Testis (tissue), 3 donors: ENCODE data around the gene KLHL29. TPM values are rescaled to one million over a fixed set of nuclear protein-coding genes. Genes with fewer than 3 reads are reported as not detected.

ENCODE experiments used
- DNase-seq: peaks from one replicate; pipeline ENCODE4 v3.0.0-alpha.2; 2019
- H3K27ac ChIP-seq, 2 donors: fragments of 200-600 bp; sonication (generic); one replicate each; pipeline ENCODE4 v1.5.1; 2019
- H3K27me3 ChIP-seq: fragments of 200-600 bp; sonication (generic); one replicate; pipeline ENCODE4 v1.5.1; 2019
- H3K36me3 ChIP-seq: fragments of 200-600 bp; sonication (generic); one replicate; pipeline ENCODE4 v1.5.1; 2017; ENCODE audit warnings: low read depth; ENCODE audit errors: missing control alignments
- H3K4me1 ChIP-seq: fragments of 200-600 bp; sonication (generic); one replicate; pipeline ENCODE4 v1.5.1; 2019
- H3K4me3 ChIP-seq, 2 donors: fragments of 200-600 bp; sonication (generic); one replicate each; pipeline ENCODE4 v1.5.1; 2017 to 2019
- H3K9me3 ChIP-seq: fragments of 200-600 bp; sonication (generic); one replicate; pipeline ENCODE4 v1.5.1; 2017
- POLR2A ChIP-seq: fragments of 450-650 bp; IDR thresholded peaks from one replicate; pipeline ENCODE4 v1.6.1; 2017; ENCODE audit warnings: antibody characterized with exemption, mild to moderate bottlenecking, moderate library complexity
- WGBS, 2 donors: methylation state at CpG; one replicate each; pipeline ENCODE4 v1.1.5; 2018; 5-methylcytosine and 5-hydroxymethylcytosine counted together
- intact Hi-C: fragments of 100-400 bp; cut with DNase I; formaldehyde crosslinking; loops from one replicate; pipeline ENCODE4 v1.15.1; 2023; ENCODE audit warnings: low total_unique reads
- polyA plus RNA-seq: library from polyadenylated mRNA; stranded (reverse); fragments of 350-450 nt; fragmentation: Illumina TruSeq; extraction: RNeasy Lipid Tissue Mini Kit (QIAGEN cat#74804); gene quantifications from one replicate; pipeline ENCODE4 v1.2.3, GENCODE V29; 2014; ENCODE audit warnings: low read depth, low replicate concordance; ENCODE audit not compliant: insufficient read depth
- total RNA-seq, 2 donors: library from RNA; depleted of rRNA; stranded (reverse); fragments of >200 nt; gene quantifications; one replicate each; pipeline ENCODE4 v1.2.3, GENCODE V29; 2016
- TF ChIP-seq, protein P1 (sequence below), 3 experiments: fragments of 450-650 bp in 2 of 3; fragments of 200-600 bp in 1 of 3; sonication (generic) in 1 of 3; IDR thresholded peaks; one replicate each; pipeline ENCODE4 v1.5.1; 2016 to 2019; ENCODE audit warnings: antibody characterized with exemption in 3 of 3, mild to moderate bottlenecking in 2 of 3, moderate library complexity in 1 of 3

KLHL29 gene
- total and polyA plus RNA-seq, 3 donors from 2014 or later = 3.3 to 10.9 (median 7.9) TPM

DNA sequence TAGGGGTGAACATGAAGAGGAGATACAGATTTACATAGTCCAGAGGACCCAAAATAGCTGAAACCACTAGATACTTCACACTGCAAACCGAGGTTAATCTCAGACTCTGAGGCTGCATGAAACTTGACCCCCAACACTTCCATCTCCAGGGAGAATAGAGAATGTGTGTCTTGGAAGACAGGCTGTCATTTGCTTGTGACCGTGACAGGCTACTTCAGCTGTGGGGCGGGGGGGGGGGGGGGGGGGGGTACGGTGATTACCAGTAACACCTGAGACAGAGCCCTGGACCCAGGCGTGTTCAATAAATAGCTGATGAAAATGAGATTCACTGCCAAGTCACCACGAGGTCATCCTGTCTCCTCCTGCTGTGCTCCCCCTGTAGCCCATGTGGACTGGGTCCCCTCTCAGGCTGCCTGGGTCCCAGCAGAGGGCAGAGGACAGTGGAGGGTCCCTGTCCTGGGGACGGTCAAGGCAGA is 5.7 kb upstream of the KLHL29 start:
- Histone ChIP-seq H3K27ac (no peak overlapping the region), H3K27me3 (no peaks in the 10 kb centered on the region), H3K9me3 (no peaks in the 10 kb centered on the region), H3K4me1 (no peaks in the 10 kb centered on the region), H3K4me3 (no peak overlapping the region), H3K36me3 (no peaks in the 10 kb centered on the region)
- intact Hi-C loops = no loop called here
- no peak for DNase-seq
- WGBS, 2 donors = 80 to 90% methylated on average over 6 to 7 of the region's 7 CpGs
- no peak for TF ChIP-seq POLR2A
- TF ChIP-seq, protein P1, sequence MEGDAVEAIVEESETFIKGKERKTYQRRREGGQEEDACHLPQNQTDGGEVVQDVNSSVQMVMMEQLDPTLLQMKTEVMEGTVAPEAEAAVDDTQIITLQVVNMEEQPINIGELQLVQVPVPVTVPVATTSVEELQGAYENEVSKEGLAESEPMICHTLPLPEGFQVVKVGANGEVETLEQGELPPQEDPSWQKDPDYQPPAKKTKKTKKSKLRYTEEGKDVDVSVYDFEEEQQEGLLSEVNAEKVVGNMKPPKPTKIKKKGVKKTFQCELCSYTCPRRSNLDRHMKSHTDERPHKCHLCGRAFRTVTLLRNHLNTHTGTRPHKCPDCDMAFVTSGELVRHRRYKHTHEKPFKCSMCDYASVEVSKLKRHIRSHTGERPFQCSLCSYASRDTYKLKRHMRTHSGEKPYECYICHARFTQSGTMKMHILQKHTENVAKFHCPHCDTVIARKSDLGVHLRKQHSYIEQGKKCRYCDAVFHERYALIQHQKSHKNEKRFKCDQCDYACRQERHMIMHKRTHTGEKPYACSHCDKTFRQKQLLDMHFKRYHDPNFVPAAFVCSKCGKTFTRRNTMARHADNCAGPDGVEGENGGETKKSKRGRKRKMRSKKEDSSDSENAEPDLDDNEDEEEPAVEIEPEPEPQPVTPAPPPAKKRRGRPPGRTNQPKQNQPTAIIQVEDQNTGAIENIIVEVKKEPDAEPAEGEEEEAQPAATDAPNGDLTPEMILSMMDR (IDR thresholded peaks at IDR 0.05) = no peak

DNA sequence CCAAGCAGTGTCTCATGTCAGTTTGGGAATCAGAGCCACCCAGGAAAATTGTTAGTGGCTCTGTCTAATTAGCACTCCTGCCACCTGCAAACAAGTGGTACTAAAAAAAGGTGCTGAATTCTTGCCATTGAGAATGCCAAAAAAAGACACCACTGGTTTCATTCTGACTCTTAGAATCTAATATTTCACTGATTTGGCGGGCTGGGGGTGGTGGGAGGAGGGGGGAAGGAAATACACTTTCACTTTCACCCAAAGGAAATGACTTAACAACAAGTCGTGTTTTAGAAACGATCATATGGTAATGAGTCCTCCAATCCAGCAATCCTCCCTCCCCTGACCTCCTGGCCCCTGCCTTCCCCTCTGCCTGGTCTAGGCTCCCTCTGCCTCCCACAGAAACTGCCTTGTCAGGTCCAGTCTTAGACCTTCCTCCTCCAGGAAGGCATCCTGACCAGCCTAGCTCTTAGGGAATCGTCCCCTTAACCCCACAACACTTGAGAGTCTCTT is 4.4 kb upstream of the KLHL29 start:
- H3K36me3 ChIP-seq = no peaks in the 10 kb centered on the region
- no peaks in the 10 kb centered on the region for H3K4me1 ChIP-seq
- 42 to 57% methylated on average over 4 of the region's 4 CpGs for WGBS, 2 donors
- DNase-seq = no peak
- no peaks in the 10 kb centered on the region for H3K9me3 ChIP-seq
- no peak overlapping the region for H3K27ac ChIP-seq
- intact Hi-C loops = no loop called here
- no peak for TF ChIP-seq POLR2A
- TF ChIP-seq, protein P1 (IDR thresholded peaks at IDR 0.05) = no peak
- no peak overlapping the region for H3K4me3 ChIP-seq
- no peaks in the 10 kb centered on the region for H3K27me3 ChIP-seq

DNA sequence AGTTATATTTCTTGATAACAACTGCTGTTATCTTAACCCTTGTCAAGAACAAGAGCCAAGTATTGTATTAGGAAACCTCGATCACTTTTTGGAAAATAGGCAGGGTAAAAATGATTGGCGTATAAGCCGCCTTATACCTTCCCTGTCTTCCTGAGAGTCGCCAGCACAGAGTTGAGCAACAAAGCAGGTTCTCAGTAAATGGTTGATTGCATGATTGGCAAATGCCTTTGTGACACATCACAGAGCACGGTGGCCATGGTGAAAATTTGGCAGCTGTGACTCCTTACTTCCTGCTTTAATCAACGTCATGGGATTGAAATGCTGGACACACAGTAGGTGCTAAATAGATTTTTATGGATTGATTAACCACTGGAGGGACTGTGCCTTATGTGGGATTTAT is 3.9 kb upstream of the KLHL29 start:
- H3K36me3 ChIP-seq = no peaks in the 10 kb centered on the region
- TF ChIP-seq, protein P1 (IDR thresholded peaks at IDR 0.05) = no peak
- TF ChIP-seq POLR2A = no peak
- intact Hi-C loops = no loop called here
- no peaks in the 10 kb centered on the region for H3K4me1 ChIP-seq
- no peak overlapping the region for H3K4me3 ChIP-seq
- no peaks in the 10 kb centered on the region for H3K27me3 ChIP-seq
- no peaks in the 10 kb centered on the region for H3K9me3 ChIP-seq
- no peak overlapping the region for H3K27ac ChIP-seq
- WGBS, 2 donors = 67 to 78% methylated on average over 6 of the region's 6 CpGs
- no peak for DNase-seq

DNA sequence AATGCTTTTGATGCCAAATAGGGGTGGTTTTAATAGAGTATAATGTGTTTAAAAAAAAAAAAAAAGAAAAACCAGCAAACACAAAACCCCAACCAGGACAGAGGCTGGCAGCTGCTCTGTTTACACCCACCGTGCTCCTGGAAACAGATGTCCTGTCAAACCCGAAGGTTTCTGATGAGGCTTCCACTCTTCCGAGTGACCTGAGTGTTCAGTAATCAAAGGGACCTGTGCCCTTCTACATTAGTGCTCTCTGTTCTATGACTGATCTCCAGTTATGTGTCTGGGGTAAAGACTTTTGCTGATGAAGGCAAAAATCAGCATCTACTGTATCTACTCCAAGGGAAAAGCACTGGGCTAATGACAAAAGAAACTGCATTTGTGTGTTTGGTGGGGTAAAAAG is 3.5 kb upstream of the KLHL29 start:
- no peaks in the 10 kb centered on the region for H3K36me3 ChIP-seq
- H3K4me1 ChIP-seq = no peaks in the 10 kb centered on the region
- intact Hi-C loops = no loop called here
- H3K27me3 ChIP-seq = no peaks in the 10 kb centered on the region
- DNase-seq = no peak
- WGBS, 2 donors = 68 to 86% methylated on average over 3 of the region's 3 CpGs
- no peak for TF ChIP-seq POLR2A
- TF ChIP-seq, protein P1 (IDR thresholded peaks at IDR 0.05) = no peak
- no peaks in the 10 kb centered on the region for H3K9me3 ChIP-seq
- H3K4me3 ChIP-seq = no peak overlapping the region
- H3K27ac ChIP-seq = no peak overlapping the region

DNA sequence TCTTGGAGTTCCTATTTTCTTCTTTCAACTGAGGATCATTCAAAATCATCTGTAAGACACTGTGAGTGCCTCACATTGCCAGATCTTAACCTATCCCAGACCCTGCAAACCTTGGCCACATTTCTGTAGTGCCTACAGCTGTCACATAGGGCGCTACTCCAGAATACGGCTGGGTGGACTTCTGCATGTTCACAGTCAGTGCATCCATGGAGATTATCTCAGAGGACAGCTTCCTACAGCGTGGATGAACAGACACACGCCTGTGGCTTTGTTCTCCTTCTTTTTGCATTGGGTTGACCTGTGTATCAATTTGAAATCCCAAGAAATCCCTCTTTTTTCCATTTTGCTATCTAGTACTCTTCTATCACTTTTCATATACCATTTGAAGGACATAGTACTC is 1.9 kb upstream of the KLHL29 start:
- H3K36me3 ChIP-seq = no peaks in the 10 kb centered on the region
- no peaks in the 10 kb centered on the region for H3K27me3 ChIP-seq
- WGBS, 2 donors = 92 to 97% methylated on average over 4 of the region's 4 CpGs
- H3K27ac ChIP-seq = no peak overlapping the region
- no peaks in the 10 kb centered on the region for H3K9me3 ChIP-seq
- no peak for TF ChIP-seq POLR2A
- TF ChIP-seq, protein P1 (IDR thresholded peaks at IDR 0.05) = no peak
- no peaks in the 10 kb centered on the region for H3K4me1 ChIP-seq
- intact Hi-C loops = no loop called here
- no peak for DNase-seq
- no peak overlapping the region for H3K4me3 ChIP-seq
